IPS DF 4.7 (cell line): ENCODE data around the gene RUFY1.
"Not testable (repeated sequence)": the region's sequence is repeated elsewhere in the genome, so short reads cannot be mapped to it uniquely, and the experiment has no call there.

Source experiments
- DNase-seq: peaks from one replicate; pipeline ENCODE4 v3.0.0-alpha.2; 2013; ENCODE audit warnings: low spot score; ENCODE audit errors: extremely low read depth

The RUFY1 gene, protein sequence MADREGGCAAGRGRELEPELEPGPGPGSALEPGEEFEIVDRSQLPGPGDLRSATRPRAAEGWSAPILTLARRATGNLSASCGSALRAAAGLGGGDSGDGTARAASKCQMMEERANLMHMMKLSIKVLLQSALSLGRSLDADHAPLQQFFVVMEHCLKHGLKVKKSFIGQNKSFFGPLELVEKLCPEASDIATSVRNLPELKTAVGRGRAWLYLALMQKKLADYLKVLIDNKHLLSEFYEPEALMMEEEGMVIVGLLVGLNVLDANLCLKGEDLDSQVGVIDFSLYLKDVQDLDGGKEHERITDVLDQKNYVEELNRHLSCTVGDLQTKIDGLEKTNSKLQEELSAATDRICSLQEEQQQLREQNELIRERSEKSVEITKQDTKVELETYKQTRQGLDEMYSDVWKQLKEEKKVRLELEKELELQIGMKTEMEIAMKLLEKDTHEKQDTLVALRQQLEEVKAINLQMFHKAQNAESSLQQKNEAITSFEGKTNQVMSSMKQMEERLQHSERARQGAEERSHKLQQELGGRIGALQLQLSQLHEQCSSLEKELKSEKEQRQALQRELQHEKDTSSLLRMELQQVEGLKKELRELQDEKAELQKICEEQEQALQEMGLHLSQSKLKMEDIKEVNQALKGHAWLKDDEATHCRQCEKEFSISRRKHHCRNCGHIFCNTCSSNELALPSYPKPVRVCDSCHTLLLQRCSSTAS

DNA sequence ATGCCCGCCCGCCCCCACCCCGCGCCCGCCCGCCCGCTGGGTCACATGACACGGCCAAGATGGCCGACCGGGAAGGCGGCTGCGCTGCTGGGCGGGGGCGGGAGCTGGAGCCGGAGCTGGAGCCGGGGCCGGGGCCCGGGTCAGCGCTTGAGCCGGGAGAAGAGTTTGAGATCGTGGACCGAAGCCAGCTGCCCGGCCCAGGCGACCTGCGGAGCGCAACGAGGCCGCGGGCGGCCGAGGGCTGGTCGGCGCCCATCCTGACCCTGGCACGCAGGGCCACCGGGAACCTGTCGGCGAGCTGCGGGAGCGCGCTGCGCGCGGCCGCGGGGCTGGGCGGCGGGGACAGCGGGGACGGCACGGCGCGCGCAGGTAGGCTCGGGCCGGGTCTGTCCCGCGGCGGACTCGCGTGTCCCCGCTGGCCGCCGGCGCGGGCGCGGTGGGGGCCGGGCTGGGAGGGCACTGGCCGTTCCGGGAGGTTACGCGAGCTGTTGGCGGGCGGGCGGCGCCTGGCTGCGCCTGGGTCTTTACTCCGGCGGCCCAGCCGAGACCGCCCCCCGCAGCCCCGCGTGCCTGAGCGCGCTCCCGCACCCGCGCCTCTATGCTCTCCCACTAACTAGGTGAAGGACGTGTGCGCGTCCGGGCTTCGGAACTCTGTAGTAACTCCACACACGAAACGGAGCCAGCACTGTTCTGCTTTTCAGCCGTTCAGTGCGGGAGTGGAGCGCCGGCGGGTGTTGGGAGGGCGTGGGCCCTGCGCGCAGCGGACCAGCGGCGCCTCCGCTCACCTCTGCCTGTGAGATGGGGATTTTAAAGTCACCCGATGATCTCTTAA is at the start of gene RUFY1:
Gene RUFY1 (plus strand): TSS at position 44 of the 832 bp plus-strand sequence. CDS start 16 bp downstream, at position 60.
- DNase-seq, result no peak

DNA sequence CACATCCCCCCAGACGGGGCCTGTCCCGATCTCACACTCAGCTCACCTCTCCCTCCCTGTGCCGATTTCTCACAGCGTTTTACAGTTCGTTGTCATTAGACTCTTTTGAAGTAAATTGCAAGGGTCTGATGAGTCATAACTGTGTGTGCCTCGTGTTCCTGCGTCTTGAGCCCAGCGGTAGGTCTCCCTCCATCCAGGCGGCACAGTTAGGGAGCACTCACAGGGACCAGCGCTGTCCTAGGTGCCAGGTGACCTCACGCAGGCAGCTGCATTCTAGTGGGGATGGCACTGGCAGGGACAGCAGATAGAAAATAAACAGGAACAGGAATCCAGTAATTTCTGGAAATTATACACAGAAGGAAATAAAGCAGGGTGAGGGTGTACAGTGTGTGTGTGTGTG is 48.4 kb upstream of the RUFY1 start:
- DNase-seq, result not testable (repeated sequence)

DNA sequence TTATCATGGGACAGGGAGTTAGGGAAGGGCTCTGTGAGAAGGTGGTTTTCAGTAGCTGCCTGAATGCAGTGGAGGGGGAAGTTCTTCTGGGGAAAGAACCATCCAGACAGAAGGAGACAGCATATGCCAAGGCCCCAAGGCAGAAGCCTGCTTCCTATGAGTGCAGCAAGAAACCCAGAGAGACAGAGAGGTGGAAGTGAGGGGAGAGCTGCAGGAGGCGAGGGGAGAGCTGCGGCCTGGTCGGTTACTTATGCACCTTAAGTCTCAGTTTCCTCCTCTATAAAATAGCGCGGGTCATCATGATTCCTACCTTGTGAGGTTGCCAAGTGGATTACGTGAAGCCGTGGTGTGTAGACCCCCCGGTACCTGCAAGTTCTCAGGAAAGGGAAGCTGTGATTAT is 47.9 kb upstream of the RUFY1 start:
- not testable (repeated sequence) for DNase-seq

DNA sequence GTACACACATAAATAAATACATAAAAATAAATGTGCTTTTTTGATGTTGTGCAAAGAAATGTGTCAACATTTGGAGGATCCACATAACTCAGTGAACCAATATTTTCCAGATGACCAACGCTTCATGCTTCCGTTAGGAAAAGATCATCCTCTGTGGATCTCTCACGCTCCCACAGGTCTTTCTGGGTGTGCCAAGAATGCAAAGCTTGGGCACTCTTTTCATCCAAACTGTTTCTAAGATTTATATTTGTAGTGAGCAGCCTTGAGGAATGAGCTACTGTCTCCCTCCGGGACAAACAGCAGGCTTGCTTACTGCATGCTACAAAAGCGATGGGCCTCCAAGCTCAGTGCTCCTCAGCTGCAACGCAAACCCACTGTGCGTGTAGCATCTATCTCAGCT is 46.2 kb upstream of the RUFY1 start:
- no peak for DNase-seq

DNA sequence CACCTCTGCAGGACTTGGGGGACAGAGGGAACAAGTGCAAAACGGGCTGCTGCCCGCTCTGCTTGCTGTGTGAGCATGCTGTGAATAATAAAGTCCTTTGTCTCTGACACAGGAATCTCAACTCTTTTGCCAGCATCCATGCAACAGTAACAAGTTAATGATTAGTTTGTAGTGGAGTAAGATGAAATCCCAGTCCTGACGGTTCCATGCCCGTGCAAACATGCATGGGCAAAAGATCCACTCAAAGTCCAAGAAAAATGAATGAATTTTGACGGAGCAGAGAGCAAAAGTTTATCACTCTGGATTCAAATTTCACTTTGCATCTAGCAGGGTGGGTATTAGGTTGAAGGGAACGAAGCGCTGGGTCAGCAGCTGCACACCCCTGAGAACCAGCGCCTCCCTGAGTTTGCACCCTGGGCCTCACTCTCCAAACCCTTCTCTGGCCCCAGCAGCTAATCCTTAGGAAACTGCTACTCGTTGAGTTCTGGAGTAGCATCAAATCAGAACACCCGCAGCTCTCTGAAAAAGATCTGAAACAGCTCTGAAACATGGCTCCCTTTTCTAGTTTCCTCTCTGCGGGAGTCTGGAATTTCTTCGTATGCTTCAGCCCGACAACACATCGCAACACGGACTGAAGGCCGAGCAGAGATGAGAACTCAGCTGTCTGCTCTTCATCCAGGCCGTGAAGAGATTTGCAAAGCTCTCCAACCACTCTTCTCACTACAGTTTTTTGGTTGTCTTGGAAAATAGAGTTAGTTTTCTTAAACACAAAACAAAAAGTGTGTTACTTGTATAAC is 45.6 kb upstream of the RUFY1 start:
- no peak for DNase-seq

DNA sequence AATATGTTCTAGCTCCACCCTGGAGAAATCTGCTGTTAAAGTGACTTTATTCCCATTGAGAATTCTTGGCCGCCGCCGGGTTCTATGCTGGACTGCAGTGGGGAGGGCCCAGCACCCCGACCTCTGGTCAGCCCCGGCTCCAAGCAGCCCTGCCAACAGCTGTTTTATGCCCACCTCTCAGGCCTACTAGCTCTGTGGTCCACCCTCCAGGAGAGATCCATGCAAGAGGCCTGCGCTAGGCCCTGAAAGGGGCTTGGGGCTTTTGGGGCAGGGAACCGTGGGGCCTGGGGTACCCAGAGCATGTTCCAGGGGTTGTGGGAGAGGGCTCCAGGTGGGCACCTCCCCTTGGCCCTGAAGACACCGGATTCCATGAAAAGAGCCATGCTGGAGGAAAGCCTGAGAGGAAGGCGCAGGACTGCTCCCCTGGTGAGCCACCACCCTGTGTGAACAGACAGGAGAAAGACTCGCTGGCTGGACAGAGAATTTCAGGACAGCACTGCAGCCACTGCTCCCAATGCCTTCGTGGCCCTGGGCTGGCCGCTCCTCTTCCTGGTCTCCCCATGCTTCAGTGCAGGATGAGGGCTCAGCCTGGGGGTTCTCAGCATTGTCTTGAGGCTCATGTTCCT is 44.6 kb upstream of the RUFY1 start:
- DNase-seq, result no peak

DNA sequence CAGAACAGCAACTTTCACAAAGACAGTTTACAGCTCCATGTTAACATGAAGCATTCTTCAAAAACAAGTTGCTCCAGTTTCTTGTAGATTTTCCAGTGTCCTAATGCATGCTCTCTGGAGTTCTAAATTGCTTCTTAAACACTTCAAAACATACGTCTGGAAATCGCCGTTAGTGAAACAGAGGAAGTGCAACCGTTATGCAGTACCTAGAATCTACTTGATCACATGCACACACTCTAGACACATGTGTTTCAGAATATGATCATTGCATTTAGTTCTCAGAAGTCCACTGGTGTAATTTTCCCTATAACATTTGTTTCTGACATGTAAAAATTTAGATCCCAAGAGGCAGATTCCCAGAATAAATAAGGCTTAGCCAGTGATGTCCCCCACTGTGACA is 41.1 kb upstream of the RUFY1 start:
- DNase-seq, result no peak

DNA sequence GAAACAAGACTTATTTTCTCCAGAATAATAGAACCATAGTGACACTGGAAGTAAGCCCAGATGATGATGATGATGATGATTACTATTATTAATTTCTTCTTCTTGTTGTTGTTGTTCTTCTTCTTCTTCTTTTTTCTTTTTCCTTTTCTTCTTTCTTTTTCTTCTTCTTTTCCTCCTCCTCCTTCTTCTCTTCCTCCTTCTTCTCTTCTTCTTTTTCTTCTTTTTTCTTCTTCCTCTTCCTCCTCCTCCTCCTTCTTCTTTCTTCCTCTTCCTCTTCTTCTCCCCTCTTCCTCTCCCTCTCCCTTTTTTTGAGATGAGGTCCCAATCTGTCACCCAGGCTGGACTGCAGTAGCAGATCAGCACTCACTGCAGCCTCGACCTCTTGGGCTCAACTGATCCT is 40.5 kb upstream of the RUFY1 start:
- no peak for DNase-seq

DNA sequence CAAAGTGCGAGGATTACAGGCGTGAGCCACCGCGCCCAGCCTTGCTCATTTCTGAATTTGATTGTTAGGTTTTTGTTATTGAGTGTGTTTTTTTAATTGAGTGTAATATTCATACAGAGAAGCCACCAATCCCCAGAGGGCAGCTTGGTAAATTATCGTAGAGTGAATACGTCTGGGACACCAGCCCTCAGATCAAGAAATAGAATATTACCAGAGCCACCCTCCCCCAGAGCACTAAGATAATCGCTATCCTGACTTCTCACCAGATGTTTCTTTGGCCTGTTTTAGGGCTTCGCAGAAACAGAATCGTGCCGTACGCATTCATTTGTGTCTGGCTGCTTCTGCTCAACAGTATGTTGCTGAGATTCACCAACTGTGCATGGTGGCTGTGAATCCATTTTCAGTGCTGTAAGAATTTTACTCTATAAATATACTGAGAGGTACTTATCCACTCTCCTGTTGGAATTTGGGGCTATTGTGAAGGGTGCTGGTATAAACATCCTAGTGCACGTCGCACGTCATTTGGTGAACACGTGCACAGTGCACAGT is 37.8 kb upstream of the RUFY1 start:
- no peak for DNase-seq

DNA sequence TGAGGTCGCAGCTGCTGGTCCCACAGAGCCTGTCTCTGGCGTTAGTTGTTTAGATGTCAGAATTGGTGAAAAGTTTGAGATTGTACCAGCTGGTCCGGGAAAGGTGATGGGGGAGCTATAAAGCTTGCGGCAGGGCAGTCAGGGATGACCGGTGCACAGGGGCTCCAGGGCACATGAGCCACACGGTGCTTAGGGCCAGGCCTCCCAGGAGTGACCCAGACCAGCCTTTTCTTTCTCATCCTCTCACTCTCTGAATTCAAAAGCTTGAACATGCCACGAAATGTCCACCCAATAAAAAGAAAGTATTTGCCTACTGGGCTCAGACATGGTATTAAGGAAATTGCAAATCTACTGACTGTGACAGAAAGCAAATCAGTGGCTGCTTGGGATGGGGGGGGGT is 34.9 kb upstream of the RUFY1 start:
- not testable (repeated sequence) for DNase-seq

DNA sequence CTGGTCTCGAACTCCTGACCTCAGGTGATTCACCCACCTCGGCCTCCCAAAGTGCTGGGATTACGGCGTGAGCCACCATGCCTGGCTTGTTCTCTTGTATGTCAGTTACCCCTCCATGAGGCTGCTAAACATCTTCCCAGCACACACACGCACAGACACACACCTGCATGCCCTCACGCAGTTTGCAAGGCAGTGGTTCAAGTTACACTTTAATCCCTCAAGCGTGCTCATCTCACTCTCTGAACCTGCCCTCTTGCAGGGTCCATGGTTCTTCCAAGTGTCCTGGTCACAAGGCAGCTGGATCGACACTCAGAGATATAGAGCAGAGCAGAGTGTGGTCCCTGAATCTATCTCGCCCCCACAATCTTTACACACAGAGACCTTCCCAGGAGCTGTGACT is 34.1 kb upstream of the RUFY1 start:
- no peak for DNase-seq

DNA sequence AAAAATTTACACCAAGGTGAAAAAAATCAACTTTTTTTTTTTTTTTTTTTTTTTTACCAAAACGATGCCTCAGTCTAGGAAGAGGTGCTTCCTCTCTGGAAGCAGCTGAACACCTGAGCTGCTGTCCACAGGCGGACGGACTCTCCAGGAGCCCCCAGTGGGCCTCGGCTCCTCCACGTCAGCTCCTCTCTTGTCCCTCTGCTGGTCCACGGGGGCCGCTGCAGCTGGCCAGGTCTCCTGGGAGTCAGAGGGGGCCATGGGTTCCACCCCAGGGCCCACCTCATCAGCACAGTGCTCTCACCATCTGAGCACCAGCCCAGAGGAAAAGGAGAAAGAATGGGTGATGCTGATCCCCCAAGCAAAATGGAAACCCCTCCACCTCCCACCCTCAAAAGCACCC is 32.6 kb upstream of the RUFY1 start:
- DNase-seq, result not testable (repeated sequence)

DNA sequence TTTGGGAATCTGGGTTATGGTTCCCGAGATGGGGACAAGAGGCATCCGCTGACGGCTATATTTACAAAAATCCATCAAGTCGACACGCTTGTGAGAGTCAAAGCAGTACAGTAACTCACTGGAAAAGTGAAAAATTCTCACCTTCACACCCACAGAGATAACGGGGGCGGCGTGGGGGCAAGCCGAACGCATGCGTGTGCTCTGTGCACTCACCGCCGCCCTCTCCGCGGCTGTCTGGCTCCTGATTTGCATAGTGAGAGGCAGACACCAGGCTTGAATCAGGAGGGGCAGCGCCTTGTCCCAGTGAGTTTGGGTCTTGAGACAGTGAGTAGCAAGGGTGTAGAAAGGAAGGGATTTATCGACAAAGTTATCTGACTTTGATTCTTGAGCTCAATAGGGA is 32.0 kb upstream of the RUFY1 start:
- DNase-seq, result not testable (repeated sequence)

DNA sequence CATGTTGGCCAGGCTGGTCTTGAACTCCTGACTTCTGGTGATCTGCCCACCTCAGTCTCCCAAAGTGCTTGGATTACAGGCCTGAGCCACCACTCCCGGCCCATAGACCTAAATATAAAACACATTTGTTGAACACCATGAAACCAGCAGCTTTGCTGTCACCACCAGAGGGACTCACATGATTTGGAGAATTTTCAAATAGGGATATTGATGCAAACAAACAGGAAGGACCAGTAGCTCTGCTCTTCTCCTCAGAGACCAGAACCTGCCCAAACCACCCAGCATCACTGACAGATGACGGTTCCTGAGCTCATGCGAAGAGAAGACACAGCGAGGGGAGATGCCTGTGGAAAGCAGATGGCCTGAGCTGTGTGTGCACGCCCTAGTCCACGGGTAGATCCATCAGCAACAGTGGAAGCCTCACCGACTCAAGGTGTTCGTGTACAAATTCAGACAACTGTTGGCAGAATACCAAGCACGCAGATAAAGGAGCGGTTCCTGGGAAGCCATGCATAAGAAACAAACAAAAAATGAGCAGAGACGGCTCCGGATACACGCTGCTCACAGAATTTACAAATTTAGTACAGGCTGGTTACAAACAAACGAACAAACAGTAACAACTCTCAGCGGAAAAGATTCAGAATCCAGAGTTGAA is 30.8 kb upstream of the RUFY1 start:
- not testable (repeated sequence) for DNase-seq

DNA sequence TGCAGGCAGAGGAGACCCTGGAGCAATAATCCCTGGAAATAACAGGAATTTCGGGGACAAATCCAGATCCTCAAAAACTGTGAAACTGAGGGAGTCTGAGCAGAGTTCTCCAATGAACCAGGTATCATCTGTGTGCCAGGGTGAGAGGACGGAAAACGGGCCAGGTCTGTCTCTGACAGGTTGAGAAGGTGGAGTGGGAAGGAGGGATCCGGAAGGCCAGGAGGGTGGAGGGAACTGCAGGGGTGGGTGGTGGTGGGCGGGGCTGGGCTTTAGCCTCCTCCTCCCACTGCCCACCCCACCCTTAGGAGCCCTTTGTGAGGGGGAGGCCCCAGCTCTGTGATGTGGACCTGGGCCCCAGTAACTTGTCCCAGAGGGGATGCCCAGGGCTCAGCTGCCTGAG is 28.2 kb upstream of the RUFY1 start:
- not testable (repeated sequence) for DNase-seq

DNA sequence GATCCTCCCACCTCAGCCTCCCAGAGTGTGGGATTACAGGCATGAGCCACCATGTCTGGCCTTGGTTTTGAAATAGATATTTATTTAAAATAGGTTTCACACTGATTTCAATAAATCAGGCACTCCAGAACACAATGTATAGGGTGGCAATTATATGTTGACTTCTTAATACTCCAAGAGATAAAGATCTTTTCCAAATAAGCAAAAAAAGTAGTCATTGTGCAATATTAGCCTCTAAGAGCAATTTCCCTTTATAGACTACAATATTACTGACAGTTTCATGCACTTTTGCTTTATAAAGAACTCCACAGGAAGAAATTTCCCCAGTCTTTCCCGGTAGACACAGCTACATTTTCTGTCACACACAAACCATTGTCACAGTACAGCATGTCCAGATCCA is 23.4 kb upstream of the RUFY1 start:
- DNase-seq, result no peak

DNA sequence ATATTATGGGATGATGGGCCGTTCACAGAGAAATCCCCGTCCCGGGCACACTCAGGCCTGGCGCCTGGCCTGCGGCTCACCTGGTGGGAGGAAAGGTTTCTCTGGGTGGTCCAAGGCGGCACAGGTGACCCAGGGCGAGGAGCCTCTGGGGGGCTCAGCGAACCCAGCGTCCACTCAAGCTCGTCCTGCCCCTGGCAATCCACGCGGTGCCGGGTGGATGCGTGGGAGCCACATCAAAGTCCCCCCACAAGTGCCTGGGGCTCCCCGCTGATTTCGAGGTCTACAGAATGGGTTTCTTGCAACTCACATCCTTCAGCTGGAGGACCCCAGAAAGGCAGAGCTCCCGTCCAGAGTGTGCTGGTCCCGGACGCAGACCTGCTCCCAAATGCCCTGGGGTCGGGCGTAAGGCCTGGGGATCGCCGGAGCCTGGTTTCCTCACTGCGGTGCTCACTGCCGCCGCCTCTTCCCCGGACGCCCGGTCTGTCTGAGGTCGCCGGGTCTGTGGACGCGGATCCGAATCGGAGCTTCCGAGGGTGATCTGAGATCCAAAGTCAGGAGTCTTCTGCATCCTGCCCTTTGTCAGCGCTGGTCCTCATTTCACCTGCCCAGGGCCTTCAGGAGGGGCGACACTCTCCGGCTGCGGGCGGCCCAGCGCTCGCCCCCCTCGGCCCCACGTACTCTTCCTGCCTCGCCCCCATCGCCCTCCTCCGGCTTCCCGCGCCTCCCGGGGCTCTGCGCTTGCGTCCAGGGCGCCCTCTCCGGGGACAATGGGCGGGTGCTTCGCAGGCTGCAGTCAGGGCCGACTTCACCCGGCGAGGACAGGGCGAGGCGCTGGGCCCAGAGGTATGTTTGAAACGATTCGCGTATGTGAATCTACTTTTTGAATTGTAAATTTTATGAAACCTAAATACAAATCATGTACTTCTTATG is 20.0 kb upstream of the RUFY1 start:
- DNase-seq, result no peak

DNA sequence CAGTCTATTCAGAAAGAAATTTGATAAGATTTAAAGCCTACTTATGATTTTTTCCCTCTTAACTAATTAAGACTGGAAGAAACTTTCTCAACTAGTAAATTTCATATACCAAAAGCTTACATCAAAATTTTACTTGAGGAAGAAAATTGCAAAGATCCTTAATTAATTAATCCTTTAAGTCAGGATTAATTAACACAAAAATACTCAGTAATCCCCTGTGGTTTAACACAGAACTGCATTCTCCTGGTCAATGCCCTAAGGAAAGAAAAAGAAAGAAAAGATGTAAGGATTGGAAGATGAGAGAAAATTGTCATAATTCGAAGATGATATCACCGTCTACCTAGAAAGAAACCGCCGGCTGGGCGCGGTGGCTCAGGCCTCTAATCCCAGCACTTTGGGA is 17.3 kb upstream of the RUFY1 start:
- DNase-seq, result no peak

DNA sequence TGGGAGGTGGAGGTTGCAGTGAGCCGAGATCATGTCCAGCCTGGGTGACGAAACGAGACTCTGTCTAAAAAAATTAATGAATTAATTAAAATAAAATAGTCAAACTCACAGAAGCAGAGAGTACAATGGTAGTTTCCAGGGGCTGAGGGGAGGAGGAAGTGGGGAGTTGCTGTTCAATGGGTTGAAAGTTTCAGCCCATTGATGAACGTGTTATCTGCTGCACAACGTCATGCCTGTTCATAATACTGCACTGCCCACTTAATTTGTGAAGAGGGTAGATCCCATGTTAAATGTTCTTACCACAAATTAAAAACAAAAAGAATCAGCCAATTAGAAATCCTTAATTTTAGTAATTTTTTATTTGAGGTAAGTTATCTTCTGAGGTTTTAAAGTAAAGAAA is 16.4 kb upstream of the RUFY1 start:
- no peak for DNase-seq
